ENCODE results near the gene DCUN1D1.
A peak's percentile ranks its signal among the peaks of the same experiment; 100 is the strongest.

DCUN1D1 gene

DNA sequence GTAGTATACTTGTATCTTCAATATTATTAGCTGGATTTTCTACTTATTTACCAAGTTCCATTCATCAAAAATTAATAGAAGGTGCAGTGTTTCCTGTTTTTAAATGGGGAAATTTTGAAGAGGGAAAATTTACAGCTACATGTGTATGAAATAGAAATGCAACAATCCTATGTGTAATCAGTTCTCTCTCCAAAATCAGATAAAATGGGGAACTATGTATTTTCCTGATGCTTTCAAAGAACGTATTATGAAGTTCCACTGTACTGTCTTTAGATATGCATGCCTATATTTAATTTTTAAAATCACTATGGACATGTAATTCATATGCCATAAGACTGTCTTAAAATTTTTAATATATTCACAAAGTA lies 43.4 kb downstream of the DCUN1D1 start:
- DNase-seq (ENCODE audit: low spot score): no peak

DNA sequence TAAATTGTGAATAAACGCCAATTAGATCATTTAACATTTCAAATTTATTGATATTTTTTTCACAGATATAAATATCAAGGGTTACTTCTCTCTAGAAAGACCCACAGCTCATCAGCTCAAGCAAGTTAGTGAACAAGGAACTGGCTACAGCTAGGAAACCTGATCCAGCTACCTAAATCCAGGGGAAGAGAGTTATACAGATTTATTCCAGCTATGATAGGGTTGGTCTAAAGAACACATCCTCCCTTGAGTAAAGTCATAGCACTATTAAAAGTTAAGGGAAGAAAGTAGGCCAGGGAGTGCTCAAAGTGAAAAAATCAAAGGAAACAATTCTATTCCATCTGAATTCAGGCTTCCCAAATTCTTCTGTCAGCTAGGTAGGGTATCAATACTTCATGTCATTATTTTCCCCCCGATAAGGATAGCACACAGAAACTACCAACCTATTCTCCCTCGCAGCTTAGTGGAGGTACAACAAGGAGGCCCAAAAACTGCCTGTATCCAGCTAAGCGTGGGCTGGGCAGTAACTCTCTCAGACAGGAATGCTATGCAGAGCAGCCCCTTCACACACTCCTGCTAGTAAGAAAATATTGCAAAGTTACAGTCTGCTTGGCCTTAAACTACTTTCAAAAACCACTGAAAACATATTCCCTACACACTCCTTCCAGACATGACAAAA lies 44.0 kb downstream of the DCUN1D1 start:
- FAIRE-seq (no peak), DNase-seq (ENCODE audit: low spot score) (no peak)

More for the DNA sequence above, 43.4 kb downstream of the DCUN1D1 start:
- FAIRE-seq: no peak

DNA sequence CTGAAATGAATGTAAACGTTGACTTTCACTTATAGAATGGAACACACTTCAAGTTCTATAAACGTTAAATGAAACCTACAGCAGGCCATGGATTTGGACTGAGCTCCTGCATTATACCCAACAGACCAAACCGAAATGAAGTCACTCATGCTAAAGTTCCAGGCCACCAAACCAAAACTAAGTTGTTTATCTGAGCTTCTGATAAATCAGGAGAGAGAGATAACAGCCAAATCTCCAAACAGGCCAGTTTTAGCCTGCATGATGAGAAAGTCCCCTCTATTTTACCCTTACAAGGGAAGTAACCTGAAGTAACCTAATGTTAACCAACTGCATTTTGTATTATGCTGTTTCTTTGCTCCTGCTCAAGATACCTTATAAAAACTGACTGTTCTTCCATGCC lies 44.5 kb downstream of the DCUN1D1 start:
- no peak for FAIRE-seq
- DNase-seq (ENCODE audit: low spot score): no peak

DNA sequence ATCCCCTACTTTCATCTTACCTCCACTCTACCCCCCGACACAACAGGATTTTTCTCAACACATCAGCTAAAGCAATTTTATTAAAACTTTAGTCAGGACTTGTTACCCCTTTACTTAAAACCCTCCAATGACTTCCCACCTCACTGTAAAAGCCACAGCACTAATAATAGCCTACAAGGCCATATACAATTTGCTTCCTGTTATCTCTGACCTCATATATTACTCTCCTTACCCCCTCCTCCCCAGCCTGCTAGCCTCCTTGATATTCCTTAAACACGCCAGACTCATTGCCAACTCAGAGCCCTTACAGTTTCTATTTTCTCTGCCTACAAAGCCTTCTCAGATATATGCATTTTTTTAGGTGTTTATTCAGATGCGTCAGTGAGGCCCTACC lies 54.4 kb downstream of the DCUN1D1 start:
- DNase-seq (ENCODE audit: low spot score) (no peak), FAIRE-seq (no peak)

DNA sequence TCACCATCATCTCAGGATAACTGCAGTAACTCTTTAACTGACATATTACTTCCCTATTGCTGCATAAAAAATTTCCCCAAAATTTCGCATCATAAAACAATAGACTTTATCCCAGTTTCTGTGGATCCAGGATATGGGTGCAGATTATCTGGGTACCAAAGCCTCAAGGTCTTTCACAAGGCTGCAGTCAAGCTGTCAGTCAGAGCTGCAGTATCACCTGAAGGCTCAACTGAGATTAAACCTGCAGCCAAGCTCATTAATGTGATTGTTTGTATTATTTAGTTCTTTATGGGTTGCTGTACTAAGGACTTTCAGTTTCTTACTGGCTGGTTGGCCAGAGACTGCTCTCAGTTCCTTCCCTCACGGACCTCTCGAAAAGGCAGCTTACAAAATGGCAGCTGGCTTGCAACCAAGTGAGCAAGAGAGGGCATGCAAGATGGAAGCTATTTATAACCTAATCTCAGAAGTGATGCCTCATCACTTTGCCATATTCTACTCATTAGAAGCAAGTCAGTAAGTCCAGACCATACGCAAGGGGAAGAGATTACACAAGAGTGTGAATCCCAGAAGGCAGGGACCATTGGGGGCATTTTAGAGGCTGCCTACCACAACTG lies 54.9 kb downstream of the DCUN1D1 start:
- FAIRE-seq: no peak
- no peak for DNase-seq (ENCODE audit: low spot score)

DNA sequence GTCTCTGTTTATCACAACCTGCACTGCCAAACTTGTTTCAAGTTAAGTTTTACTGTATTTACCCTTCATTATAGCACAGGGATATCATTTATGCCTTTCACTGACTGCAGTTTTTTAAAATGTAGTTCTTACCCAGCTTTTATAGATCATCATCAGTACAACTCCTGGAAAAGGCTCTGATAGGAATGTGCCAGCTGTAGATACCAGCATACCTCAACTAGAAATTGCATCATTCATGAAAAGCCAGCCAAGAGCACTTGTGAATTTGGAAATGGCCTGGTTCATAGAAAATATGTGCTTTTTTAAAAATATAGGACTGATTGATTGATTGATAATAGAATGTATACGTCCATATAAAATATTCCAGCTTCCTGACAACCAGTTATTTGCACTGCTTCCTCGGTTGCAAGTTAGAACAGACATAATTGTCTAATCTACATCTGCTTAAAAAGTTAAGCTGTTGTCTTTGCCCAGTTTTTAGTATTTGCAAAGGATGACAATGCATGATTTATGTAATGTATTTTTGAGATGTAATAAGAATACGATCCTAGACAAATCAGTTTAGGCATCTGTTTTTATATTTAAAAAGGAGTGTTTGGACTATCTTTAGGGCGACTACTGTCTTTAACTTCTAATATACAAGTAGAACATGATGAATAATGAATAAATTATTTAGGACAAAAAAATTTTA lies 58.5 kb downstream of the DCUN1D1 start:
- DNase-seq (ENCODE audit: low spot score) (no peak), FAIRE-seq (no peak)

DNA sequence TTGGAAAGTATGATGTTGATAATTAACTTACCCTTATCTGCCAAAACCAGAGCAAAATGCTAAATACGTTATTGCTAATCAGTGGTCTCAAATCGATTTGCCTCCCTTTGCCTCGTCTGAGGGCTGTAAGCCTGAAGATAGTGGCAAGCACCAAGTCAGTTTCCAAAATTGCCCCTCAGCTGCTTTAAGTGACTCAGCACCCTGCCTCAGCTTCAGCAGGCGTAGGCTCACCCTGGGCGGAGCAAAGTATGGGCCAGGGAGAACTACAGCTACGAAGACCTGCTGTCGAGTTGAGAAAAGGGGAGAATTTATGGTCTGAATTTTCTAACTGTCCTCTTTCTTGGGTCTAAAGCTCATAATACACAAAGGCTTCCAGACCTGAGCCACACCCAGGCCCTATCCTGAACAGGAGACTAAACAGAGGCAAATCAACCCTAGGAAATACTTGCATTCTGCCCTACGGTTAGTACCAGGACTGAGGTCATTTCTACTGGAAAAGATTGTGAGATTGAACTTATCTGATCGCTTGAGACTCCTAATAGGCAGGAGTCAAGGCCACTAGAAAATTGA lies 59.7 kb downstream of the DCUN1D1 start:
- FAIRE-seq: no peak

DNA sequence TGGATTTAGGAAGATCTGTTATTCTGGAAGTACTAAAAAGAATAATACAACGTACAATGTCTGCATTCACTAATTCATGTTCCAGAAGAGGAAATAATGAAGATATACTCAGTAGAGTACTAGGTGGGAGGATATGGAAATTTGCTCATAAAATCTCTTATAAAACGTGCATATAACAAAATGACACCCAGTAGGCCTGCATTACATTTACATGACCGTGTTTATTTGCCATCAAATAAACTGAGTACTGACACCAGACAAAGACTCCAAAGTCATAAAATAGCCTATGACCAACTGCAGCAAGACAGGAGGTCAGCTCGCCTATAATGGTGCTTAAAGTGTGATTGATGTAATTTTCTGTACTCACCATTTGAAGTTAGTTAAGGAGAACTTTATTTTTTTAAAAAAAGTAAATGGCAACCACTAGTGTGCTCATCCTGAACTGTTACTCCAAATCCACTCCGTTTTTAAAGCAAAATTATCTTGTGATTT lies 60.4 kb downstream of the DCUN1D1 start:
- DNase-seq (ENCODE audit: low spot score) (no peak), FAIRE-seq (no peak)

More for the DNA sequence above, 59.7 kb downstream of the DCUN1D1 start:
- no peak for DNase-seq (ENCODE audit: low spot score)

DNA sequence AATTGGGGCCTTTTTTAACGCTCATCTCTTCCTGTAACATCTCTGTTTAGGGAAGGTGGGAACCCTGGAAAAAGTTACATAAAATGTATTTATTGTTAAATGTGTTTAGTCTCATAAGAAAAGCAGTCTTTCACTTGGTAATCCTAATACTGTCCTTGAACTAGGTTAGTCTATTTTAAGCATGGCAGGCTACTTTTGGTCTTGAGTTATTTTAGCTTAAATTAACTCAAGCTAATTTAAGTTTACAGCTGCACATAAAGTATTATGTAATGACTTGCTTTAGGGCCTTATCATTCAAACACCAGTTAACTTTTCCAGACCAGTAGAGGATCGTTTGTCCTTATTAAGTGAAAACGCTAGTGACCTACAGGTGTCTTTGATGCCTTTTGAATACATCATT lies 63.2 kb downstream of the DCUN1D1 start:
- FAIRE-seq: no peak
- no peak for DNase-seq (ENCODE audit: low spot score)

DNA sequence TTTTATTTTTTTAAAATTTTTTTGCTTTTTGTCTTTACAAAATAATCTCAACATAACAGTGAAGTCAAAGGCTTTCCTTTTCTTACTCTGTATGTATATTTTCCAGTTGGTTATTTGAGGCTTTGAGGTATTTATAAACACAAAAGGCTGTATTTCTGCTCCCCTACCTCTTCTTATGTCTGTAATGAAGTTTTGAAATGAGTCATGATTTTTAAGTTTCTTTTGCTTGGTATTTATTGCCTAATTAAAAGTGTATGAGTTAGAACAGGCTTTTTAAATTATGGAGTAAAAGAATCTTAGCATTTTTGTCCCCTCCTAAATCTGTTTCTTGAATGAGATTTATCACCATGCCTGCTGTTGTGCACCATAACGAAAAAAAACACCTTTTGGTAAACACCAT lies 66.0 kb downstream of the DCUN1D1 start:
- FAIRE-seq: no peak
- DNase-seq (ENCODE audit: low spot score): no peak

DNA sequence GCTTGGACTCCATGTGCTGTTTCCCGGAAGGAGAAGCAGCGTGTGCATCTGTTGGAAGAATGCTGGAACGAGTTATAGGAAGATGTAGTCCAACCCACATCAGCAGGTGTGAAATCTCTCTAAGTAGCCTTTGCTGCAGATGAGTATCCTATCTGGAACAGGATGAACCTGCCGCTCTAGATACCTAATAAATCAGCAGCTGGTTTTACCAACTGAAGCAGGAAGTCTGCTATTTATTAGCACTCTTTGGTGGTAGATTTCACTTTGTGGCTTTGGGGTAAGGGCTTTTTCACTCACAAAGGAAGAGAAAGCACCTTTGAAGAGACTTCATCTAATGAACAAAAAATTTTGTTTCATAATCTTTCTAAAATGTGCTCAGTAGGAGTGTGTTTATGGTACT lies 66.4 kb downstream of the DCUN1D1 start:
- FAIRE-seq: no peak
- no peak for DNase-seq (ENCODE audit: low spot score)

DNA sequence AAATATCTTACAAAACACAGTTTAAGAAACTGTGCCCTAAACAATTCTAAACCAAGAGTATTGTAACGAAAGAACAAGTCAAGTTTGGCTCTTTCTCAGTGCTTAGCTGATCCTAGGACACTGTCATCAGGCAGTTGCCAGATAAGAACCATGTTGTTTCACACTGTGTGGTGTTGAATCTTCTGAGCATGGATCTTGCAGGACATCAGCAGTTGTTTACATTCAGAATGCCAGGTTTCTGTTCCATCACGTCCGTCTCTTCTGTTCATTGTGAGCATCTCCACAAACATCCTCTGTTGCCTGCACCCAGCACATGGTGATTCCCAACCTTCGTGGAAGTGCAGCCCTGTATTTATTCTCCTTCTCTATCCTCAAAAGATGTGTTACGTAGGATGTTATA lies 67.9 kb downstream of the DCUN1D1 start:
- DNase-seq (ENCODE audit: low spot score) (no peak), FAIRE-seq (no peak)

DNA sequence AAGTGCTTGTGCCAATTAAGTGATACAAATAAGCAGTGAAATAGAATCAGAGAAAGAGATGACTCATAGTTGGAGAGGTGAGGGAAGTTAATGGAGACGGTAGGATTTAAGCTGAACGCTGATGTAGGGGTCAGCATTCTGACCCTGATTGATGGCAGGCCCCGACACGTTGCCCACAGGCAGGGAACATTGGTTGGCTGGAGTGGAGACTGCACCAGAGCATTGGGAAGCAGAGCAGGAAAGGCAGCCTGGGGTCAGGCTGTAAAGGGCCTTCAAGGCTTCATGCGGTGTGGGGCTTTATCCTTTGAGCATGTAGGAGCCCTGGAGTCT lies 68.6 kb downstream of the DCUN1D1 start:
- FAIRE-seq (no peak), DNase-seq (ENCODE audit: low spot score) (no peak)

DNA sequence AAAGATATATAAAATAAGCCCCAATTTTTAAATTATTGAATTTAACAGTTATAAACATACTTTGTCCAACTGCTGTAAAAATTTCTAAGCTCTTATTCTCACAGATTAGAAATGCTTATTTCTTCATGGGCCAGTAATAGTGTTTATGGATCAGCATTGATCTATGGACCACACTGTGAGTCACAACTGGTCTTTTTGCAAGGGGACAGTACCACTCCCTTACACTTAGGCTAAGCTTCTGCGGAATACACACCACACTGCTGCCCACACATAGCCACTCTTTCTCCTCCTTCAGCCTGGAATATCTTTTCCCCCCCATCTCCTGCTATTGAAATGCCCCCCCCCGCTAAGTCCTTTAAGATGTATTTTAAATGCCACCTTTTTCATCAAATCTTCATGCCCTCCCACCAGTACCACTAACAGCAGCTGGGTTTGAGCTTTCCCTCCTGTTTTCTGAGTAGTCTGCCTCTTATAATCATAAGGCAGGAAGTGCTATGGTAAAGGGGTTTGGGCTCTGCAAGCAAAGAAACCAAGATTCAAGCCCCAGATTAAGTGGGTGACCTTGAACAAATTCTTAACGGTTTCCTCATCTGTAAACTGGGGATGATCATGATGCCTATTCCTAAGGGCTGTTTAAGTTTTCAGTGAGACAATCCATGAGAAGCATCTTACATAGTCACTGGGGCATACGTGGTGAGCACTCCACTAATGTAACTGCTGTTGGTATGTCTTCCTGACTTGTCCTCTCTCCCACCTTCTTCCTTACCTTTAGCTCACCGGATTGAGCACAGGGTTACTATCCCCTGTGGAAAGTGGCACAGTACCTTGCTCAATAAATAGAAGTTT lies 69.2 kb downstream of the DCUN1D1 start:
- FAIRE-seq (no peak), DNase-seq (ENCODE audit: low spot score) (no peak)

DNA sequence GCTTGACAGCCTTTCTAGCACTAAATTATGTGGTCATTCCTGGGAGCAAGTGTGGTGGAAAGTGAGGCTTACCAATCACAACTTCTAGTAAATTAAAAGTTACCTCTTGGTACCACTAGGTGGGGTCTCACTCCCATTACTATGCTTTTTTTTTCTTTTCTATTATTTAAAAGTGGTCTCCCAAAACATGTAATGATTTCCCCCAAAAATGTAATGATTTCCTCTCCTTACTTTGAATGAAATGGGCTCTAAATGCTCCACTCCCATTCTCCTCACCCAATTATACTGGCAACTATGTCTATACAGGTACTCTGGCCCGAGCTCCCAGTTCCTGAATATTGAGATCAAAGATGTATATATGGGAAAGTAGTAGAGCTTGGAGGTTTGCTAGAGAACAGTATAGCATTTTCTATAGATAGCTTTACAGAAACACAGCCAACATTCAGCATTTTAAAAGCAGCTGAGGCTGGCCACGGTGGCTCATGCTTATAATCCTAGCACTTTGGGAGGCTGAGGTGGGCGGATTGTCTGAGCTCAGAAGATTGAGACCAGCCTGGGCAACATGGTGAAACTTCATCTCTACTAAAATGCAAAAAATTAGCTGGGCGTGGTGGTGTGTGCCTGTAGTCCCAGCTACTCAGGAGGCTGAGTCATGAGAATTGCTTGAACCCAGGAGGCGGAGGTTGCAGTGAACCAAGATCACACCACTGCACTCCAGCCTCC lies 70.9 kb downstream of the DCUN1D1 start:
- FAIRE-seq (peak; percentile 48), DNase-seq (ENCODE audit: low spot score) (peak; percentile 21)

DNA sequence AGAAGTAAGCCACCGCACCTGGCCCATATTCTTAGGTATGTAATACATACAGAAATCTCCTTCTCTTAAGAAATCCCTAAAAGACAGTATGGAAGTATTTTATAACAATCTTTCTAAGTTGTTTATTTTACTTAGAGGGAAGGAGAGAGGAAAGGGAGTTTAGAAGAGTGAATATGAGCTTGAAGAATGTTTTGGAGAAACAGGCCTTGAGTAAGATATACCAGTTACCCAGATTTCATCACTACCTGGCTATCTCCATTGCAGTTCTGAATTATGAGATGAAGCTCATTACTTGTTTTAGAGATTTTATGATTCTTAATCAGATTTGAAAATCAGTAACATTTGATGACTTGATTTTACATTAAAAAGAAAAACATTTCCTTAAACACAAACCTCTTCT lies 71.9 kb downstream of the DCUN1D1 start:
- no peak for FAIRE-seq
- no peak for DNase-seq (ENCODE audit: low spot score)

DNA sequence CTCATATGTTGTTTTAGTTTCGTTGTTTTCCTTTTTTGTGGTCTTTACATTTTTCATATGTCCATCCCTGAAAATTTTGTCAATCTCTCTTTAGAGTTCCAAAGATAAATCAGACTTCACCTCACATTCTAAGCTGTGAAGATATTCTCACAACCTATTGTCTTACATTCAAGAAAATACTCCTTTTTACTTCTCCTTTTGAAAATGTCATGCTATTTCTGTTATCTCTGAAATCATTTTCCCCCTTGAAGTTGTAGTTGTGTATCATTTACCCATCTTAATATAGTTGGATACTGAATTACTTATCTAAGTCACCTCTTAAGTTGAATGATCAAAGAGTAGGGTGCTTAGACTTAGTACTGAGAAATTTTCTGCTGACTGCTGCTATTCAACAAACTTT lies 74.3 kb downstream of the DCUN1D1 start:
- DNase-seq (ENCODE audit: low spot score) (no peak), FAIRE-seq (no peak)

DNA sequence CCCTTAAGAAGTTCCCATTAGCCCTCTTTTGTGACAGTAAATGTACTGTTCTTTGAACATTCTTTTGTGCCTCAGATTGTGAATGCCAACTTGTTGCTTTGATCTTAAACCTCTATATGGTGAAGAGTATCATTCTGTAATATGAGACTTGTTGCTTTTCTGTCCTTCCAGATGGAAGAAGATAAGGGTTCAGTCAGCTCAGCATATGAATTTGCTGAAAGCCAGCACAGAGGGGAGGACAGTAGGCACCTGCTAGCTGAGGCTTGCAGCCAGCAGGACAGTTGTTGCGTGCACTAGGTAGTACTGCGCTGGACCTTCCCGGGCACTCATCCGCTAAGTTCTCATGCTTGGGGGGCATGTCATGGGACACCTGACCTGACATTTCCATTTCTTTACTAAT lies 74.7 kb downstream of the DCUN1D1 start:
- FAIRE-seq (no peak), DNase-seq (ENCODE audit: low spot score) (no peak)

DNA sequence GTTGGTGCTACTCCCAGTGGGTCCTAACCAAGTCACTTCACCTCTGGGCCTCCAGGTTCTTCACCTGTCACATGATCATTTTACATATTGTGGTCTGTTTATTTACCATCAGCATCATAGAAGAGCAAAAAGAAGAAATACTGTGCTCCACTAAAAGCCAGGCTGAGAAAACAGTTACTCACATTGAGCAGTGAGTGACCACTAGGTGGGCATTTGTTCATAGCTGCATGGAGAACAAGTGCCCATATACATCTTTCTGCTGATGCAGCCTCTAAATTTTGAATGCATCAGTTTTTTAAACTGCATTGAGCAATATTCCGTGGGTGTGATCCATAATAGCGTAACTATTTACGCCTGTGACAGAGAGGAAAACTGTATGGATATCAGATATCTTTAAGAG lies 76.2 kb downstream of the DCUN1D1 start:
- FAIRE-seq (no peak), DNase-seq (ENCODE audit: low spot score) (no peak)

DNA sequence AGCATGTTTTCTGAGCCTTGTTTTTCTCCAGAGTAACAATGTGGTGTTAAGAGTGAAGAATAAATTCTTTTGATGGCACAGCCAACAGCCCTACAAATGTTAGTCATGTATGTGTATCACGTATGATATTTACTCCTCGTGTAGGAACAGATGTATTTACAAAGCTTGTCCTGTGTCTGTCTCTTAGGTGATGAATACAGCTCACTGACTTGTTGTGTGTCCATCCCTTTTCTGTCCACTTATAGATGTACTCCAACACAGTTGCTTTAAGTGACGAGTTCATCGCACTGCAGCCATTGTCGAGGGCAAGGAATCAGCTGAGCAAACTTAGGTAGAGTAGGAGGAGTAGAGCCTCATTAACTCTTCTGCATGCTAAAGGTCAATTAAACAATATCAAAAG lies 78.1 kb downstream of the DCUN1D1 start:
- DNase-seq (ENCODE audit: low spot score): no peak
- FAIRE-seq: no peak

DNA sequence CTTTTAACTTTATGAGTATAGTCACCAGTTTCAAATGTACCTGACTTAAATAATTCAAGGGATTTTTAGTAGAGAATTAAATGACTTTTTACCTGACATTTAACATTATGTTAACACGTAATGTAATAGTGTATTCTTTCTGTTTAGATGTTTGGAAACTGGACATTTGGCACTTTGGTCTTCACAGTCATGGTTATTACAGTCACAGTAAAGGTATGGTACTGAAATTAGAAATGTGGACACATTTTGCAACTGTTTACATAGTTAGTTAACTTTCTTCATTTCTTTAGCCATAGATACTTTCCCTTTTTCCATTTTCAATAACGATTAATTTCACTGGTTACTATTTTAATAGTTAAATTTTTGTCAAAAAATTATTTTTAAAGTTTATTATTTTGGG lies 83.8 kb downstream of the DCUN1D1 start:
- FAIRE-seq: no peak

More for the DNA sequence above, 83.8 kb downstream of the DCUN1D1 start:
- DNase-seq (ENCODE audit: low spot score): no peak
